Measurements from ENCODE around the gene PCDHGA11.
"Not testable (repeated sequence)": the region's sequence is repeated elsewhere in the genome, so short reads cannot be mapped to it uniquely, and the experiment has no call there.

The PCDHGA11 gene

DNA sequence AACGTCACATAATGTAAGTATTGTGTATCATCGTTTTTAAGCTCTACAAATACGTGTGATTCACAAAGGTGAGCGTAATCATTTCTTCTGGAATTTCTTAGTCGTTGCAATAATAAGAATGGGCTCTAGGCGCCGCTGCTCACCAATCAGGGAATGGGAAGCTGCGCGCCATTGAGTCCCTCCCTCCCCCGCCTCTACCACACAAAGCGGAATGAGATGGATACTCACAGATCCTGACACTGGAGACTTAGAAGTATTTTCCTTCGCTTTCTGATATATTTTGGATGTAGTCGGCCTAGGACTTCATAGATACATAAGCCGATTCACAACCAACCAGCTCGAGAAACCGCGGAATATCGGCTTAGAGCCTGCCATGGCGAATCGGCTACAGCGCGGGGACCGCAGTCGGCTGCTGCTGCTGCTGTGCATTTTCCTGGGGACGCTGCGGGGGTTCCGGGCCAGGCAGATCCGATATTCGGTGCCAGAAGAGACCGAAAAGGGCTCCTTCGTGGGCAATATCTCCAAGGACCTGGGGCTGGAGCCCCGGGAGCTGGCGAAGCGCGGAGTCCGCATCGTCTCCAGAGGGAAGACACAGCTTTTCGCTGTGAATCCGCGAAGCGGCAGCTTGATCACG, at the start of gene PCDHGA11:
TSS of gene PCDHGA11 (plus strand) at position 197 of the 634 bp plus-strand sequence. CDS start at position 374, 177 bp downstream.
- no peak for DNase-seq (ENCODE audit: low read depth)

GRCh38 chr5:141371572-141372475, 49.0 kb upstream of the PCDHGA11 start:
- DNase-seq (ENCODE audit: low read depth): no peak

- no peak for DNase-seq (ENCODE audit: low read depth)
These were observed 47.1 kb upstream of the PCDHGA11 start, which contains the start of gene PCDHGA6 for GRCh38 chr5:141373673-141374317. Gene PCDHGA6, plus strand, starts transcription at chr5:141373891. Its CDS starts 193 bp downstream, at chr5:141374084.

GRCh38 chr5:141374627-141375026, 46.2 kb upstream of the PCDHGA11 start:
- no peak for DNase-seq (ENCODE audit: low read depth)

- DNase-seq (ENCODE audit: low read depth): not testable (repeated sequence)
These were observed 45.3 kb upstream of the PCDHGA11 start for GRCh38 chr5:141375444-141376155.

GRCh38 chr5:141382469-141383294, 38.2 kb upstream of the PCDHGA11 start, which contains the start of gene PCDHGA7:
Gene PCDHGA7, plus strand, starts transcription at chr5:141382742. Its CDS starts 158 bp downstream, at chr5:141382900.
- no peak for DNase-seq (ENCODE audit: low read depth)

- DNase-seq (ENCODE audit: low read depth): no peak
These were observed 37.5 kb upstream of the PCDHGA11 start for GRCh38 chr5:141383345-141383744.

GRCh38 chr5:141384471-141385267, 36.2 kb upstream of the PCDHGA11 start:
- DNase-seq (ENCODE audit: low read depth): no peak

GRCh38 chr5:141387557-141388311, 33.1 kb upstream of the PCDHGA11 start, which contains the start of gene PCDHGB4:
Gene PCDHGB4, plus strand, starts transcription at chr5:141387698. Its CDS starts 187 bp downstream, at chr5:141387885.
- not testable (repeated sequence) for DNase-seq (ENCODE audit: low read depth)

- no peak for DNase-seq (ENCODE audit: low read depth)
These were observed 32.2 kb upstream of the PCDHGA11 start for GRCh38 chr5:141388661-141389060.

- no peak for DNase-seq (ENCODE audit: low read depth)
These were observed 31.5 kb upstream of the PCDHGA11 start for GRCh38 chr5:141389153-141390042.

DNA sequence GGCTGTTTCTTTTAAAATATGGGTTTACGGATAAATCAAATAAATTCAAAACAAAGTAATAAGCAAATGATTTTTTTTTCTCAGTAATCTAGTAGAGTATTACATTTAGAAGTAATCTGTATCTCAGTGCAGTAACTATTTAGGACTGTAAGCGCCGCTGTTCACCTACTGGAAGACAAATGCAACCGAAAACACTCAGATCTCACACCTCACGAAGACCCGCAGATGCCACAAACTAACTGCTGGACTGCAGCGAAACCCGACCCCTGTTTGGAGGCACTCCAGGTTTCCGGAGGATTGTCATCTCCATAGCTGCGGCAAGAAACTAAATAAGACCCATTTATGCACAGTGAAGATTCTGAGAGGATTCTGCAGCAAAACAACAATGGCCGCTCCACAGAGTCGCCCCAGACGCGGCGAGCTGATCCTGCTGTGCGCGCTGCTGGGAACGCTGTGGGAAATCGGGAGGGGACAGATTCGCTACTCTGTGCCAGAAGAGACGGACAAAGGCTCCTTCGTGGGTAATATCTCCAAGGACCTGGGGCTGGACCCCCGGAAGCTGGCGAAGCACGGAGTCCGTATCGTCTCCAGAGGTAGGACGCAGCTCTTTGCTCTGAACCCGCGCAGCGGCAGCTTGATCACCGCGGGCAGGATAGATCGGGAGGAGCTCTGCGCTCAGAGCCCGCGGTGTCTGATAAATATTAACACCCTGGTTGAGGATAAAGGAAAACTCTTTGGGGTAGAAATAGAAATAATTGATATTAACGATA, 28.2 kb upstream of the PCDHGA11 start, which contains the start of gene PCDHGA8:
TSS of gene PCDHGA8 (plus strand) at position 205 of the 770 bp plus-strand sequence. CDS start at position 386, 181 bp downstream.
- DNase-seq (ENCODE audit: low read depth): no peak

- no peak for DNase-seq (ENCODE audit: low read depth)
These were observed 27.6 kb upstream of the PCDHGA11 start for GRCh38 chr5:141393267-141393666.

GRCh38 chr5:141394401-141395187, 26.3 kb upstream of the PCDHGA11 start:
- not testable (repeated sequence) for DNase-seq (ENCODE audit: low read depth)

- not testable (repeated sequence) for DNase-seq (ENCODE audit: low read depth)
These were observed 22.9 kb upstream of the PCDHGA11 start, which contains the start of gene PCDHGB5 for GRCh38 chr5:141397756-141398551. Gene PCDHGB5, plus strand, starts transcription at chr5:141397947. Its CDS starts 181 bp downstream, at chr5:141398128.
